ENCODE results near the gene KMT5C.

KMT5C gene

GRCh38 chr19:55384920-55385723 lies 45.4 kb downstream of the KMT5C start:
- peak; percentile 84 to 87 for DNase-seq (ENCODE audit: extremely low read depth in 1 of 2, low read depth in 1 of 2)

GRCh38 chr19:55385724-55386492 lies 46.2 kb downstream of the KMT5C start, which contains the start of gene RPL28:
Gene RPL28 (plus strand): TSS chr19:55385932. CDS start chr19:55386358, 426 bp downstream.
- peak; percentile 95 to 97 for DNase-seq (ENCODE audit: extremely low read depth in 1 of 2, low read depth in 1 of 2)

GRCh38 chr19:55386493-55386971 lies 46.9 kb downstream of the KMT5C start:
- DNase-seq (ENCODE audit: extremely low read depth in 1 of 2, low read depth in 1 of 2): no peak

GRCh38 chr19:55387736-55388497 lies 48.2 kb downstream of the KMT5C start:
- DNase-seq (ENCODE audit: extremely low read depth in 1 of 2, low read depth in 1 of 2): no peak

GRCh38 chr19:55389386-55390317 lies 50.0 kb downstream of the KMT5C start:
- DNase-seq (ENCODE audit: extremely low read depth in 1 of 2, low read depth in 1 of 2): no peak

GRCh38 chr19:55390461-55390880 lies 50.8 kb downstream of the KMT5C start:
- no peak for DNase-seq (ENCODE audit: extremely low read depth in 1 of 2, low read depth in 1 of 2)

- no peak for DNase-seq (ENCODE audit: extremely low read depth in 1 of 2, low read depth in 1 of 2)
Measured at GRCh38 chr19:55391191-55391670, 51.6 kb downstream of the KMT5C start.

GRCh38 chr19:55391702-55392615 lies 52.3 kb downstream of the KMT5C start:
- DNase-seq (ENCODE audit: extremely low read depth in 1 of 2, low read depth in 1 of 2): no peak

GRCh38 chr19:55392820-55393761 lies 53.4 kb downstream of the KMT5C start:
- no peak for DNase-seq (ENCODE audit: extremely low read depth in 1 of 2, low read depth in 1 of 2)

Measured in activated CD8-positive, alpha-beta memory T cell treated with anti-CD3 and anti-CD28 coated beads for 1 hour (primary cell).